H9 (cell line): ENCODE measurements around the gene LRRFIP1. TPM values are rescaled to one million over a fixed set of nuclear protein-coding genes. Genes with fewer than 3 reads are reported as not detected.

Experiments
- DNase-seq: peaks from one replicate; pipeline ENCODE4 v3.0.0-alpha.2; 2017
- H2AFZ ChIP-seq: one replicate; pipeline ENCODE4 v1.6.1; 2013; ENCODE audit warnings: mild to moderate bottlenecking, low read length, control low read depth, moderate library complexity
- H2AK5ac ChIP-seq: 2 replicates; pipeline ENCODE4 v1.6.1; 2013; ENCODE audit warnings: low read length, control low read depth, mixed read lengths; ENCODE audit not compliant: insufficient read length
- H2BK120ac ChIP-seq: one replicate; pipeline ENCODE4 v1.6.1; 2013; ENCODE audit warnings: low read depth, mild to moderate bottlenecking, low read length, control low read depth, inconsistent platforms; ENCODE audit not compliant: poor library complexity, severe bottlenecking
- H2BK12ac ChIP-seq: 2 replicates; pipeline ENCODE4 v1.6.1; 2013; ENCODE audit warnings: low read length, control low read depth, mixed read lengths, low read depth; ENCODE audit not compliant: insufficient read length
- H2BK15ac ChIP-seq: 2 replicates; pipeline ENCODE4 v1.6.1; 2013; ENCODE audit warnings: low read depth, low read length, control low read depth
- H2BK20ac ChIP-seq: one replicate; pipeline ENCODE4 v1.6.1; 2013; ENCODE audit warnings: low read depth, mild to moderate bottlenecking, low read length, control low read depth, inconsistent platforms; ENCODE audit not compliant: poor library complexity, severe bottlenecking
- H2BK5ac ChIP-seq: 2 replicates; pipeline ENCODE4 v1.6.1; 2013; ENCODE audit warnings: low read length, control low read depth, mixed read lengths; ENCODE audit not compliant: insufficient read length
- H3K14ac ChIP-seq: 2 replicates; pipeline ENCODE4 v1.6.1; 2013; ENCODE audit warnings: low read length, control low read depth; ENCODE audit not compliant: insufficient read depth
- H3K18ac ChIP-seq: 2 replicates; pipeline ENCODE4 v1.6.1; 2013; ENCODE audit warnings: low read depth, mild to moderate bottlenecking, mixed read lengths, low read length, control low read depth; ENCODE audit not compliant: insufficient read length
- H3K23ac ChIP-seq: 2 replicates; pipeline ENCODE4 v1.6.1; 2013; ENCODE audit warnings: low read length, control low read depth, mixed read lengths, low read depth; ENCODE audit not compliant: insufficient read length
- H3K23me2 ChIP-seq: 2 replicates; pipeline ENCODE4 v1.6.1; 2013; ENCODE audit warnings: low read depth, mild to moderate bottlenecking, mixed read lengths, low read length, control low read depth; ENCODE audit not compliant: insufficient read length, poor library complexity, severe bottlenecking
- H3K27ac ChIP-seq: 2 replicates; pipeline ENCODE4 v1.5.1; 2013; ENCODE audit warnings: low read length, control low read depth, mixed read lengths, low read depth; ENCODE audit not compliant: insufficient read length
- H3K27me3 ChIP-seq: 2 replicates; pipeline ENCODE4 v1.6.1; 2013; ENCODE audit warnings: low read length, control low read depth, inconsistent platforms; ENCODE audit not compliant: insufficient read depth
- H3K4ac ChIP-seq: 2 replicates; pipeline ENCODE4 v1.6.1; 2013; ENCODE audit warnings: low read depth, mild to moderate bottlenecking, control low read depth, inconsistent platforms, low read length, moderate library complexity
- H3K4me1 ChIP-seq: 2 replicates; pipeline ENCODE4 v1.6.1; 2013; ENCODE audit warnings: low read length, control low read depth, inconsistent platforms; ENCODE audit not compliant: insufficient read depth
- H3K4me2 ChIP-seq: 2 replicates; pipeline ENCODE4 v1.6.1; 2013; ENCODE audit warnings: low read length, control low read depth, mixed read lengths; ENCODE audit not compliant: insufficient read length, insufficient read depth
- H3K56ac ChIP-seq: 2 replicates; pipeline ENCODE4 v1.6.1; 2013; ENCODE audit warnings: low read depth, mild to moderate bottlenecking, mixed read lengths, low read length, control low read depth; ENCODE audit not compliant: insufficient read length
- H3K79me1 ChIP-seq: 2 replicates; pipeline ENCODE4 v1.6.1; 2013; ENCODE audit warnings: low read depth, mild to moderate bottlenecking, moderate library complexity, low read length, control low read depth, inconsistent platforms; ENCODE audit not compliant: insufficient read depth, poor library complexity, severe bottlenecking
- H3K79me2 ChIP-seq: 2 replicates; pipeline ENCODE4 v1.6.1; 2013; ENCODE audit warnings: low read length, control low read depth, inconsistent platforms; ENCODE audit not compliant: insufficient read depth
- H3K9ac ChIP-seq: 2 replicates; pipeline ENCODE4 v1.6.1; 2013; ENCODE audit warnings: low read length, control low read depth, mixed read lengths; ENCODE audit not compliant: insufficient read length; ENCODE audit errors: extremely low read depth
- H3K9me3 ChIP-seq: one replicate; pipeline ENCODE4 v1.6.1; 2013; ENCODE audit warnings: low read depth, low read length, inconsistent platforms; ENCODE audit not compliant: control insufficient read depth
- H3T11ph ChIP-seq: one replicate; pipeline ENCODE4 v1.6.1; 2013; ENCODE audit warnings: mild to moderate bottlenecking, low read length, control low read depth, inconsistent platforms
- H4K20me1 ChIP-seq: one replicate; pipeline ENCODE4 v1.6.1; 2013; ENCODE audit not compliant: control insufficient read depth, insufficient read length, insufficient read depth
- H4K5ac ChIP-seq: 2 replicates; pipeline ENCODE4 v1.6.1; 2013; ENCODE audit warnings: low read depth, mild to moderate bottlenecking, mixed read lengths, low read length, control low read depth; ENCODE audit not compliant: insufficient read length
- H4K8ac ChIP-seq: replicated peaks from 2 replicates; pipeline ENCODE4 v1.6.1; 2013; ENCODE audit warnings: low read length, control low read depth, mixed read lengths, low read depth; ENCODE audit not compliant: insufficient read length
- H4K91ac ChIP-seq: 2 replicates; pipeline ENCODE4 v1.6.1; 2013; ENCODE audit warnings: low read depth, mild to moderate bottlenecking, moderate library complexity, mixed read lengths, low read length, control low read depth; ENCODE audit not compliant: insufficient read length
- H3K27ac Mint-ChIP-seq, 3 experiments: 2 replicates in 2 of 3; 3 replicates in 1 of 3; pipeline ENCODE4 v1.8.0; 2020 to 2021; ENCODE audit warnings: mixed read lengths in 3 of 3, mild to moderate bottlenecking in 1 of 3, moderate library complexity in 1 of 3
- H3K27me3 Mint-ChIP-seq: 2 replicates; pipeline ENCODE4 v1.8.0; 2021; ENCODE audit warnings: low read depth, mild to moderate bottlenecking, moderate library complexity, mixed read lengths
- H3K36me3 Mint-ChIP-seq, 3 experiments: 2 replicates in 2 of 3; 3 replicates in 1 of 3; pipeline ENCODE4 v1.8.0; 2020 to 2021; ENCODE audit warnings: low read depth in 3 of 3, mixed read lengths in 3 of 3; ENCODE audit not compliant: insufficient read depth in 1 of 3
- H3K4me1 Mint-ChIP-seq, 2 experiments: 2 replicates each; pipeline ENCODE4 v1.8.0; 2020; ENCODE audit warnings: mixed read lengths in 2 of 2
- H3K4me3 Mint-ChIP-seq, 2 experiments: 2 replicates in 1 of 2; 3 replicates in 1 of 2; pipeline ENCODE4 v1.8.0; 2020 to 2021; ENCODE audit warnings: mild to moderate bottlenecking in 2 of 2, mixed read lengths in 2 of 2, moderate library complexity in 1 of 2
- H3K9me3 Mint-ChIP-seq, 2 experiments: 2 replicates in 1 of 2; 3 replicates in 1 of 2; pipeline ENCODE4 v1.8.0; 2020; ENCODE audit warnings: mild to moderate bottlenecking in 2 of 2, mixed read lengths in 2 of 2, moderate library complexity in 1 of 2
- WGBS: extraction: QIAGEN DNeasy Blood & Tissue Kit; methylation state at CpG from one replicate; pipeline ENCODE4 v1.1.7; 2013; ENCODE audit warnings: missing lambda C conversion rate, low lambda C conversion rate, mixed read lengths; ENCODE audit not compliant: insufficient read length; ENCODE audit errors: extremely low coverage; 5-methylcytosine and 5-hydroxymethylcytosine counted together
- total RNA-seq: library from RNA; stranded (reverse); gene quantifications from 2 replicates; pipeline ENCODE4 v1.2.1, GENCODE V29; 2021
- TF ChIP-seq, protein P1 (sequence below): fragments of 200-600 bp; sonication (generic); conservative IDR thresholded peaks from 3 replicates; pipeline ENCODE4 v1.8.0; 2021; ENCODE audit warnings: antibody characterized with exemption, mild to moderate bottlenecking

Gene LRRFIP1
- total RNA-seq, 1 experiment from 2014 or later, result 38.5 TPM

DNA sequence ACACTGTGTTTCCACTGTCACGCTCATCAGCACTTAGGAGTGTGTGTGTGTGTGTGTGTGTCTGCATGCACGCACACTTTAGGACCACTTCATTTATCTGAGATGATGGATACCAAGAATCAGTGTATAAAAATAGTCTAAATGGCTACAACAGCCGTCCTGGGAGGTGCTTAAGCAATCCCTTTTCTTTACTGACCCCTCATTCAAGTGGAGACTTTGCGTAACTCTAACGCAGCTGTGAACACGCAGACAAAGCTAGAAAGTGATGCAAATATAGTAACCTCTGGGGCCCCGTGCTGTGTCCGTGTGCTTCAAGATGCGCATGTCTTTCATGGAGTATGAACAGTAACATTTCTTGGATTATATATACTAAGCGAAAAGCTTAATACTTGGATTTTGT, 130.8 kb downstream of the LRRFIP1 start:
- no peaks in the 10 kb centered on the region for H3K4me1 ChIP-seq
- H3K79me1 ChIP-seq, result no peaks in the 10 kb centered on the region
- H2BK12ac ChIP-seq, result no peak overlapping the region
- TF ChIP-seq, protein P1, sequence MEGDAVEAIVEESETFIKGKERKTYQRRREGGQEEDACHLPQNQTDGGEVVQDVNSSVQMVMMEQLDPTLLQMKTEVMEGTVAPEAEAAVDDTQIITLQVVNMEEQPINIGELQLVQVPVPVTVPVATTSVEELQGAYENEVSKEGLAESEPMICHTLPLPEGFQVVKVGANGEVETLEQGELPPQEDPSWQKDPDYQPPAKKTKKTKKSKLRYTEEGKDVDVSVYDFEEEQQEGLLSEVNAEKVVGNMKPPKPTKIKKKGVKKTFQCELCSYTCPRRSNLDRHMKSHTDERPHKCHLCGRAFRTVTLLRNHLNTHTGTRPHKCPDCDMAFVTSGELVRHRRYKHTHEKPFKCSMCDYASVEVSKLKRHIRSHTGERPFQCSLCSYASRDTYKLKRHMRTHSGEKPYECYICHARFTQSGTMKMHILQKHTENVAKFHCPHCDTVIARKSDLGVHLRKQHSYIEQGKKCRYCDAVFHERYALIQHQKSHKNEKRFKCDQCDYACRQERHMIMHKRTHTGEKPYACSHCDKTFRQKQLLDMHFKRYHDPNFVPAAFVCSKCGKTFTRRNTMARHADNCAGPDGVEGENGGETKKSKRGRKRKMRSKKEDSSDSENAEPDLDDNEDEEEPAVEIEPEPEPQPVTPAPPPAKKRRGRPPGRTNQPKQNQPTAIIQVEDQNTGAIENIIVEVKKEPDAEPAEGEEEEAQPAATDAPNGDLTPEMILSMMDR, result no peak
- H3K56ac ChIP-seq, result no peak overlapping the region
- Mint-ChIP-seq H3K9me3 (no peaks in the 10 kb centered on the region), H3K27ac (no peak overlapping the region), H3K27me3 (no peaks in the 10 kb centered on the region), H3K36me3 (peaks cover 22 to 69% (median 53%) of the 10 kb centered on the region in 3 experiments; a peak in 6 of 7 replicates), H3K4me3 (no peak overlapping the region), H3K4me1 (no peaks in the 10 kb centered on the region)
- no peak overlapping the region for H2BK20ac ChIP-seq
- no CpG with 5 or more reads among the region's 10 CpGs for whole genome bisulfite sequencing
- no peak overlapping the region for H3K18ac ChIP-seq
- H3K27ac ChIP-seq, result no peak overlapping the region
- H3K9me3 ChIP-seq, result no peaks in the 10 kb centered on the region
- H3K9ac ChIP-seq, result no peak overlapping the region
- no peak overlapping the region for H4K8ac ChIP-seq
- no peak for DNase-seq
- no peak overlapping the region for H2AFZ ChIP-seq
- H4K5ac ChIP-seq, result no peak overlapping the region
- H2BK5ac ChIP-seq, result no peak overlapping the region
- no peak overlapping the region for H3K4ac ChIP-seq
- H3K14ac ChIP-seq, result no peak overlapping the region
- no peak overlapping the region for H2BK15ac ChIP-seq
- H2BK120ac ChIP-seq, result no peak overlapping the region
- H3K23ac ChIP-seq, result no peak overlapping the region
- no peaks in the 10 kb centered on the region for H4K20me1 ChIP-seq
- no peak overlapping the region for H2AK5ac ChIP-seq
- no peaks in the 10 kb centered on the region for H3K27me3 ChIP-seq
- H3K79me2 ChIP-seq, result no peaks in the 10 kb centered on the region
- H3T11ph ChIP-seq, result no peak overlapping the region
- H4K91ac ChIP-seq, result no peak overlapping the region
- H3K4me2 ChIP-seq, result no peak overlapping the region
- H3K23me2 ChIP-seq, result no peaks in the 10 kb centered on the region
